SU-DHL-6 (cell line): ENCODE results near the gene ZC3H12D.

Experiments used
- H2AFZ ChIP-seq: fragments of 200-600 bp; sonication (generic); 2 replicates; pipeline ENCODE4 v1.6.1; 2014; ENCODE audit warnings: low read depth, mild to moderate bottlenecking, moderate library complexity, mixed read lengths, antibody characterized with exemption, low read length; ENCODE audit not compliant: severe bottlenecking
- H3F3A ChIP-seq: fragments of 200-600 bp; shearing (Covaris generic); 2 replicates; pipeline ENCODE4 v1.6.0; 2016; ENCODE audit warnings: antibody characterized with exemption, mild to moderate bottlenecking; ENCODE audit not compliant: insufficient read depth
- H3K27ac ChIP-seq: fragments of 200-600 bp; sonication (generic); 2 replicates; pipeline ENCODE4 v1.5.1; 2016; ENCODE audit warnings: low read depth, mild to moderate bottlenecking, low read length, moderate library complexity, mixed read lengths
- H3K27me3 ChIP-seq: fragments of 200-600 bp; sonication (generic), shearing (Covaris generic); 2 replicates; pipeline ENCODE4 v1.6.0; 2014; ENCODE audit warnings: mild to moderate bottlenecking, low read length
- H3K36me3 ChIP-seq: fragments of 200-600 bp; sonication (generic); 2 replicates; pipeline ENCODE4 v1.6.1; 2014; ENCODE audit warnings: mild to moderate bottlenecking, low read length, mixed read lengths
- H3K4me2 ChIP-seq: fragments of 300-600, 200-600 bp; shearing (Covaris generic), sonication (generic); 2 replicates; pipeline ENCODE4 v1.6.0; 2014; ENCODE audit warnings: low read length, low read depth, mild to moderate bottlenecking; ENCODE audit not compliant: poor library complexity, severe bottlenecking
- H3K4me3 ChIP-seq: fragments of 200-600 bp; sonication (generic); 2 replicates; pipeline ENCODE4 v1.5.1; 2014; ENCODE audit warnings: antibody characterized with exemption, low read length, mild to moderate bottlenecking, mixed read lengths; ENCODE audit not compliant: insufficient read depth, poor library complexity, severe bottlenecking
- H3K79me2 ChIP-seq: fragments of 200-600 bp; sonication (generic); 2 replicates; pipeline ENCODE4 v1.6.1; 2014; ENCODE audit warnings: mild to moderate bottlenecking, low read length, moderate library complexity; ENCODE audit not compliant: insufficient read depth
- H3K9ac ChIP-seq: fragments of 200-600 bp; sonication (generic); 2 replicates; pipeline ENCODE4 v1.7.0; 2014; ENCODE audit warnings: mild to moderate bottlenecking, low read length
- H3K9me2 ChIP-seq: fragments of 200-600 bp; sonication (generic); replicated peaks from 2 replicates; pipeline ENCODE4 v1.6.1; 2014; ENCODE audit warnings: low read length; ENCODE audit not compliant: insufficient read depth
- H3K9me3 ChIP-seq: fragments of 200-600 bp; sonication (generic); 2 replicates; pipeline ENCODE4 v1.6.1; 2014; ENCODE audit warnings: low read length, mixed read lengths; ENCODE audit not compliant: insufficient read depth
- H4K20me1 ChIP-seq: fragments of 200-600 bp; sonication (generic); 2 replicates; pipeline ENCODE4 v1.6.1; 2014; ENCODE audit warnings: low read depth, mild to moderate bottlenecking, antibody characterized with exemption, low read length, moderate library complexity, mixed read lengths
- CTCF ChIP-seq: fragments of 200-600 bp; sonication (generic); IDR thresholded peaks from one replicate; pipeline ENCODE4 v1.5.1; 2017; ENCODE audit warnings: antibody characterized with exemption, mild to moderate bottlenecking, low read length, moderate library complexity; ENCODE audit not compliant: insufficient read depth, poor library complexity, severe bottlenecking
- EZH2phosphoT487 ChIP-seq: fragments of 200-600 bp; sonication (generic), shearing (Covaris generic); conservative IDR thresholded peaks from 2 replicates; pipeline ENCODE4 v1.6.1; 2018; ENCODE audit warnings: mild to moderate bottlenecking, antibody characterized with exemption, low read length, moderate library complexity, mixed read lengths

ZC3H12D gene

GRCh38 chr6:149452037-149452939 lies 32.5 kb downstream of the ZC3H12D start:
- Histone ChIP-seq H3K9me3 (no peaks in the 10 kb centered on the region), H3K4me3 (no peak overlapping the region), H3K9ac (no peak overlapping the region), H3K79me2 (no peaks in the 10 kb centered on the region), H2AFZ (no peak overlapping the region), H3K27ac (no peak overlapping the region), H3K36me3 (no peaks in the 10 kb centered on the region), H3F3A (0 out of 2 replicates have a peak, but pooled peaks cover 4% of the 10 kb centered on the region), H3K9me2 (no peaks in the 10 kb centered on the region), H4K20me1 (no peaks in the 10 kb centered on the region), H3K4me2 (no peak overlapping the region), H3K27me3 (no peaks in the 10 kb centered on the region)
- TF ChIP-seq CTCF (no peak), EZH2phosphoT487 (no peak)

- Histone ChIP-seq H3F3A (0 out of 2 replicates have a peak, but pooled peaks cover 4% of the 10 kb centered on the region), H3K4me2 (no peak overlapping the region), H2AFZ (no peak overlapping the region), H3K9ac (no peak overlapping the region), H3K4me3 (no peak overlapping the region), H3K79me2 (no peaks in the 10 kb centered on the region), H3K36me3 (no peaks in the 10 kb centered on the region), H4K20me1 (no peaks in the 10 kb centered on the region), H3K9me3 (no peaks in the 10 kb centered on the region), H3K9me2 (no peaks in the 10 kb centered on the region), H3K27ac (no peak overlapping the region), H3K27me3 (no peaks in the 10 kb centered on the region)
- TF ChIP-seq CTCF (no peak), EZH2phosphoT487 (no peak)
Measured at GRCh38 chr6:149451376-149452036, 33.3 kb downstream of the ZC3H12D start.

GRCh38 chr6:149450679-149451375 lies 34.0 kb downstream of the ZC3H12D start:
- Histone ChIP-seq H4K20me1 (no peaks in the 10 kb centered on the region), H3K4me2 (no peak overlapping the region), H3K9me2 (no peaks in the 10 kb centered on the region), H3K27ac (no peak overlapping the region), H3K4me3 (no peak overlapping the region), H3K79me2 (no peaks in the 10 kb centered on the region), H3K9ac (no peak overlapping the region), H3K9me3 (no peaks in the 10 kb centered on the region), H3F3A (0 out of 2 replicates have a peak, but pooled peaks cover 4% of the 10 kb centered on the region), H3K27me3 (no peaks in the 10 kb centered on the region), H2AFZ (no peak overlapping the region), H3K36me3 (no peaks in the 10 kb centered on the region)
- TF ChIP-seq CTCF, result no peak
- TF ChIP-seq EZH2phosphoT487, result no peak
